ENCODE data around the gene NFIC. TPM values are rescaled to one million over a fixed set of nuclear protein-coding genes. Genes with fewer than 3 reads are reported as not detected.

NFIC gene
- total RNA-seq, 1 experiment from 2014 or later = 4.6 TPM

DNA sequence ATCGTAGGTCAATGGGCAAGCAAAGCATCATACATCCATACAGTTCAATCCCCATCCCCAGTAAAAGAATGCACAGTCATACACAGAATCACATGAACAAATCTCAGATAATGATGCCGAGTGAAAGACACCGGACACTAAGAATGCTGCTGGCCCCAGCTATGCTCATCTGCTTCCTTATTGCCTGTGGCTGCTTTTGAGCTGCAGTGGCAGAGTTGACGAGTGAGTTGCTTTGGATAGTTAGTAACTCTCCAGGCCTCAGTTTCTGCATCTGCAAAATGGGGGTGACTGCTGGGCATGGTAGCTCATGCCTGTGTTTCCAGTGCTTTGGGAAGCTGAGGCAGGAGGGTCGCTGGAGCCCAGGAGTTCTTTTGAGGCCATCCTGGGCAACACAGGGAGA, 12.9 kb upstream of the NFIC start:
- in situ Hi-C loops (cut with HindIII; ENCODE audit: low pct_unique_long_range_greater_than_20kb, low sequenced_read_pairs) = no loop called here
- DNase-seq (ENCODE audit: low read depth) = no peak

DNA sequence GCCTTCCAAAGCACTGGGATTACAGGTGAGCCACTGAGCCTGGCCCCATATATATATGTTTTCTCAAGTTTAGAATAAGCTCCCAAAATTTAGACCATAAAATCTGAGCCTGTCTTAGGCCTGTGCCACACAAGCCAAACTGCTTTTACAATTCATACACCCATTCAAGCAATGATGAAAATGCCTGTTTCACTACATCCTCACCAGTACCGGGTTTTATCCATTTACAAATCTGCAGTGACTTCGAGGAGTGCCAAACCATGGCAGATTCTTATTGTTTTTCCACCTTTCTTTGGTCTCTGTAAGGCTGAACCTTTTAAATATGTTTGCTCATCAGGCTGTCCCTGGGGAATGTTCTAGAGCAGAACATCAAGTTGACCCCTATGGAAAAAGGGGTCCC, 9.6 kb upstream of the NFIC start:
- no peak for DNase-seq (ENCODE audit: low read depth)
- in situ Hi-C loops (cut with HindIII; ENCODE audit: low pct_unique_long_range_greater_than_20kb, low sequenced_read_pairs) = no loop called here

DNA sequence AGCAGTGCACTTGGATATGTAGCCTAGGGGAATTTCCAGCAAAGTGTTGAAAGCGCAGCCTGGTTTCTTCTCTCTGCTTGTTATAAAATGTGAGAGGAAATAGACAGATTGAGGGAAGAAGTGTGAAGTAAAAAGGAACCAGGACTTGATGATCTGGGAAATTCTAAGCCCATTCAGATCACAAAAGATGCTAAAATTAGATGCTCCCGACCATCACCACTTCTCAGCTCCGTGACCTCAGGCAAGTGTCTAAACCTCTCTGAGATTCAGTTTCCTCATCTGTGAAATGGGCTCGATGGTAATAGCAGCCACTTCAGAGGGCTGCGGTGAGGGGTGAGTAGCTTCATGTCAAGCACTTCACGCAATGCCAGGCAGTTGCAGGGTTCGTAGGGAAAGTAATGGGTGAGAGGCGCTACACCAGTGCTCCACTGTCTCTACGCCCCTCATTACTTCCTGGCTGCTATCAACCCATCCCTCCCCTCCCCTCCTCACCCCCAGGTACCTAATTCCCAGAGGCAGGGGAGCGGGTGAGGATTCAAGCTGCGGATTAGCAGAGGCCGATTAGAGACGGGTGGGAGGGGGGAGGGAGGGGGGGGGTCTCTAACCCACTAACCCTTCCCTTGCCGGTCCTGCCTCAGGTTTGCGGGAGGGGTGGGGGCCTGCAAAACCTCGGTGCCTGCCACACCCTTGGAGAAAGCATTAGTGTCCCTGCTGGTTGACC, 9.0 kb upstream of the NFIC start:
- DNase-seq (ENCODE audit: low read depth) = no peak
- in situ Hi-C loops (cut with HindIII; ENCODE audit: low pct_unique_long_range_greater_than_20kb, low sequenced_read_pairs) = no loop called here

DNA sequence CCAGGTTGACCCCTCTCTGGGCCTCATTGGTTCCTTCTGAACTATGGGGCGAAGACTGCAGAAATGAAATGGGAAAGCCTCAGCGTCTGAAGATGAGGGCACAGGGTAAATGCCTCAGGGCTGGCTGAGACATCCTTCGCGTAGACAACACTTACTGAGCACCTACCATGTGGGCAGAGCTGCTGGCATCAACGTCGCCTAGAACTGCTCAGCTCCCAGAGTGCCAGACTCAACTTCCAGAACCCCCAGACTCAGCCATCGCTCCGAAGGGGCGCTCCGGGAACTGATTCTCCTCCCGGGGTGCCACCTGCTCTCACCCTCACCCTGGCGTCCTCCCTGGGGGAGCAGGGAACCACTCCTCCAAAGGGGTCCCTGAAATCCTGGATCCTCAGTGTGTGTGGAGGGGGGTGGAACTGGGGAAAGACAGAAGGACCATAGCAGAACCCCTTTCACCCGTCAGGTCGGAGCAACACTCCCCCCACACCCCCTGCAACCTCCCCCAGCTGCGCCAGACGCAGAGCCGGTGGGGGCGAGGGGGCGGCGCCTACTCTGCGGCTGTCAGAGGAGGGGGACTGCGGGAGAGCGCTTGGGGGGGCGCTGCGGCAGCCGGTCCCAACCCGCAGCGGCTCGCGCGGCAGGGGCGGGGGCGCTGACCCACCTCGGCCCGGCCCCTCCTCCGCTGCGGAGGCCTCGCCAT, 8.2 kb upstream of the NFIC start:
- in situ Hi-C loops (cut with HindIII; ENCODE audit: low pct_unique_long_range_greater_than_20kb, low sequenced_read_pairs) = no loop called here
- no peak for DNase-seq (ENCODE audit: low read depth)

DNA sequence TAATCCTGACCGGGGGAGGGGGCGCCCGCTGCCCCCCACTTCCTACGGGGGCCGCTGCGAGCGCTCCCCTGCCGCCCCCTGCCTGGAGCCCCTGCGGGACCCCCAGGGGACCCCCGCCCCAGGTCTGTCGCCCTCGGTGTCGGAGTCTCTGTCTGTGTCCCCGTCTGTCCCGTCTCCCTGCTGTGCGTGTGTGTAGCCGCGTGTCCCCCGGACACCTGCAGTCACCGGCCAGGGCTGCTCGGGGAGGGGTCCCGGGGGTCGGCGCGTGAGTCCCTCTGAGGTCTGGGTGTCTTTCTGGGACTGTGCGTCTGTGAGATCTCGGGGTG, 7.7 kb upstream of the NFIC start:
- in situ Hi-C loops (cut with HindIII; ENCODE audit: low pct_unique_long_range_greater_than_20kb, low sequenced_read_pairs) = no loop called here
- DNase-seq (ENCODE audit: low read depth) = no peak

DNA sequence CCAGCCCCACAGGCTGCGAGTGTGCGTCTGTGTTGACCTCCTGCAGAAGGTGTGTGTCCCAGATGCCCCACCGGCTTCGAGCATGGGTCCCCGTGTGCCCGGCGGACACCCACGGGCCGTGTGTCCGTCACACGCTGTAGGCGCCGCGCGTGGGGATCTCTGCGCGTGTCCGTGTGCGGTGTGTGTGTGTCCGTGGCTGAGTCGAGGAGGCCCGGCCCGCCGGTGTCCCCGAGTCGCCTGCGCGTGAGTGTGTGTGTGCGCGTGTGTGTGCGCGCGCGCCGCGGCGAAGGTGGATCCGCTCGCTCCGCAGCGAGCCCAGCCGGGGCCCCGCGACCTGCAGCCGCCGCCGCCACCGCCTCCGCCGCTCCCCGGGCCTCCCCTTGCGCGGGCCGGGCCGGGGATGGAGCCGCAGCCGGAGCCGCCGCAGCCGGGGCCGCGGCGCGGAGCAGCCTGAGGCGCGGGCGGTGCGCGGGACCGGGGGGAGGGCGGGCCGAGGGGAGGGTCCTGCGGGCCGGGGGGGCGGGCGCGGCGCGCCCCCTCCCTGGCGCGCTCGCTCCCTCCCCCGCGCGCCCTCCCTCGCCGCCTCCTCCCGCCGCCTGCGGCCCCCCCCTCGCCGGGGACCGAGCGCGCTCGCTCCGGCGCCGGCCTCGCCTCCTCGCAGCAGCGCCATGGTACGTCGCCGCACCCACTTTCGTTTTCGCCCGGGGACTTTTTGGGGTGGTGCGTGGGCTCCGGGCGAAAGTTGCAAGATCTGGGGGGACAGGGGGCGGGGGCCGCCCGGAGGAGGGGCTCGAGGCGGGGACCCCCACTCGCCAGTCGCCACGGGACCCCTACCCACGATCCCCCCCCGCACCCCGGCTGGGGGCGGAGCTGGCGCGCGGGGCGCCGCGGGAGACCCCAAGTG, 7.1 kb upstream of the NFIC start:
- in situ Hi-C loops (cut with HindIII; ENCODE audit: low pct_unique_long_range_greater_than_20kb, low sequenced_read_pairs) = no loop called here
- no peak for DNase-seq (ENCODE audit: low read depth)

DNA sequence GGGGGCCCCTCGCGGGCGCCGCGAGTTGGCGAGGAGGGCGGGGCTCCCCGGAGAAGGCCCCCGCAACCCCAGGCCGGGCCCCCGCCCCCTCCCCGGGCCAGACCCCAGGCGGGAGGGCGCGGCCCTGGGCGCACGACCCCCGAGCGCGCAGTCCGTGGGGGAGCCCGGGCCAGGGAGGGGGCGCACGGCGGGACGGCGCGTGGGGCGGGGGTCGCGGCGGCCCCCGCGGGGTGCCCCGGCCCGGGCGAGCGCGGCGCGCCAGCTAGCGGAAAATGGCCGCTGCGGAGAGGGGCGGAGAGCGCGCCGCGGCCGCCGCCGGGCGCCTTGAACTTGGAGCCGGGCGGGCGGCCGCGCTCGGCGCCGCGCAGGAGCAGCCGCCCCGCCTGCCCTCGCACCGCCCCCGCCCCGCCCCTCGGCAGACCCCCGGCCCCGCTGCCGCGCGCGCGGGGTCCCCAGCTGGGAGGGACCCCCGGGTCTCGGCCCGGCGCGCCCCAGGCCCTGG, 6.4 kb upstream of the NFIC start:
- in situ Hi-C loops (cut with HindIII; ENCODE audit: low pct_unique_long_range_greater_than_20kb, low sequenced_read_pairs) = no loop called here
- no peak for DNase-seq (ENCODE audit: low read depth)

DNA sequence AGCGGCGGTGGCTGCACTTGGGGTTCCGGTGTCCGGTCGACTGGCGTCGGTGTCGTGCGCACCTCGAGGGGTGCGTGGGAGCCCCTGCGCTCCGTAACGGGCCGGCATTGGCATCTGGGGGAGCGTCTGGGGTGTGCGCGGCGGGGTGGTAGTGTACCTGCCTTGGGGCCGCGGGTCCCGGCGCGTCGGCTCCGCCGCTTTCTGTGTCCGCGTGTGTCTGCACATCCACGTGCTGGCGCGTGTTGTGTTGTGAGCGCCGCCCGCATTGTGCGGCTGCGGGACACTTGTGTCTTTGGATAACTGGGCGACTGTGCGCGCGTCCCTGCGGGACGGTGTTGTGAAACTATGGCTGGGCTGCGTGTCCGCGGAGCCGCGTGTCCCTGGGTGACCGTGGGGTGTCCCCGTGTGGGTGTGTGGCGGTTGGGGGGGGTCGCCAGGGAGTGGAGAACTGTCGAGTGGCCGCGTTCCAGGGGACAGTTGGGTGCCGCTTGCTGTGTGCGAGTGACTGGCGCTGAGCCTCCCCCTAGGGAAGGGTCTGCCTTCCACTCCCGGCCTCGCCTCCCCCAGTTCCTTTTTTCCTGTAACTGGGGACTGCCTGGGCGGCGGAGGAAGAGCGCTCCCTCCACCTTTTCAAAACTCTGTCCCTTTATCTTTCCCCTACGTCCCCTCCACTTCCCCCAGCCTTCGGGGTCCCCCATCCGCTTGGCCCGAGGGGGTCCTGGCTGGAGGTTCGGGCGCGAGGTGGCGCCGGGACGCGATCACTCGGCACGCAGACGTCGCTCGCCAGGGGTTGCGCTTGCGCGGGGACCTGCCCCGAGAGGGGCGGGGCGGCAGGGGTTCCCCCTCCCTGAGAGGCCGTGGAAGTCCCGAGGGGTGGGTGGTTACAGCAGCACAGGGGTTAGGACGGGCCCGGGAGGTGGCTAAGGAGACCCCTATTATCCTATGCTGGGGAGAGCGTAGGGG, 5.7 kb upstream of the NFIC start:
- in situ Hi-C loops (cut with HindIII; ENCODE audit: low pct_unique_long_range_greater_than_20kb, low sequenced_read_pairs) = no loop called here
- no peak for DNase-seq (ENCODE audit: low read depth)

DNA sequence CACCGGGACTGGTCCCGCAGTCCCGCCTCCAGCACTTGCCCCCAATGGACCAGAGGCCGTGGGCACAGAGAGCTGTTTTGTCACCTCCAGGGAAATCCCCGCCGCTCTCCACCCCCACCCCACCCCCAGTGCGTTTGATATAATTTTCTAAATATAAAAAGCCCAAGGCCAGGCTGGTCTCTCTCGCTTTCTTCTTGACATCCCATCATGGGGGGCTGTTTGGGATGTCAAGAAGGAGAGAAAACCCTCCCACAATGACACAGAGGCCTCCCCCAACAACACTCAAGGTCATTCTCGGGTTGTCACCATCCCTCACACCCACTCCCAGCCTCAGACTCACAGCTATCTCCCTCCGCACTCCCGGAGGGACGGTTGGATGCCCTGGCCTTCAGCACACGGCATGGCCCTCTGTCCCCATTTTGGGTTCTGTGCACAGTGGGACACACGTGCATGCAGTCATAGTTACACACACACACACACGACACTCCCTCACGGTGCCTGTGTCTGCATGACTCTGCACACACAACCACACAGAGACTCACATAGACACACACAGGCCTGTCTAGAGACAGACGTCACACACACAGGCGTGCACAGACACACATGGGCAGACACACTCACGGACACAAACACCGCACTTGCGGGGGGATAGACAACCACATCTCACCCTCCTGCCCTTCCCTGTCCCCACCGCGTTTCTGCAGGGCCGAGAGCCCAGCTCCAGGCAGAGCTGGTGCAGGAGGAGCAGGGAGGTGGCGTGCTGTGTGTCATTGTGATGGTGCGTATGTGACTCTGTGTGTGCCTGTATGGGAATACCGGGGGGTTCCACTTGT, 4.8 kb upstream of the NFIC start:
- in situ Hi-C loops (cut with HindIII; ENCODE audit: low pct_unique_long_range_greater_than_20kb, low sequenced_read_pairs) = no loop called here
- DNase-seq (ENCODE audit: low read depth) = no peak

DNA sequence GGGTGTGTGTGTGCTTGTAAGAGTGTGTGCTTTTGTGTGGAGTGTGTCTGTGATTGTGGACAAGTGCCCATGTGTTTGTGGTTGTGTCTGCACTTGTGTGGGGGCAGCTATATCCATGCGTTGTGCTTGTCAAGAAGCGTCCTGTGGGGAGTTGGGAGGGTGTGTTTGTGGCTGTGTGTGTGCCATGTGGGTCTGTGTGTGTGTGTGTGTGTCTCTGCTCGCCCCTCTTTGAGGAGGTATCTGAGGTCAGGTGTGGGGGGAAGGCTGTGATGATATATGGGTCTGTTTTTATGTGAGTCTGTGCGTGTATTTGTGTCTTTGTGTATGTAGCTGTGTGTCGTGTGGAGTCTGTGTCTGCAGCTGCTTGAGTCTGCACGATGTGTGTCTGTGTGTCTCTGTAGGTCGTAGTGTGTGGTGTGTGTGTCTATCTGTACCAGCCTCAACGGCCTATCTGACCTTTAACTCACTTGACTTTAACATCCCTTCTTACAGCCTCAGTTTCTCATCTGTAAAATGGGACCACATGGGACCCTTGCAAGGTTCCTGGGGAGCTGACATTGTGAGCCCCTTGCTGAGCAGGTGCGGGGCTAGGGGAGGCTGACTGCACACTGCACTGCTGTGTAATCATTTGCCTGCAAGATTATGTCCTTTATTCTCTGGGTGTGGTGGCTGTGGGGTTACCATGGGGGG, 4.0 kb upstream of the NFIC start:
- DNase-seq (ENCODE audit: low read depth) = no peak
- in situ Hi-C loops (cut with HindIII; ENCODE audit: low pct_unique_long_range_greater_than_20kb, low sequenced_read_pairs) = no loop called here

DNA sequence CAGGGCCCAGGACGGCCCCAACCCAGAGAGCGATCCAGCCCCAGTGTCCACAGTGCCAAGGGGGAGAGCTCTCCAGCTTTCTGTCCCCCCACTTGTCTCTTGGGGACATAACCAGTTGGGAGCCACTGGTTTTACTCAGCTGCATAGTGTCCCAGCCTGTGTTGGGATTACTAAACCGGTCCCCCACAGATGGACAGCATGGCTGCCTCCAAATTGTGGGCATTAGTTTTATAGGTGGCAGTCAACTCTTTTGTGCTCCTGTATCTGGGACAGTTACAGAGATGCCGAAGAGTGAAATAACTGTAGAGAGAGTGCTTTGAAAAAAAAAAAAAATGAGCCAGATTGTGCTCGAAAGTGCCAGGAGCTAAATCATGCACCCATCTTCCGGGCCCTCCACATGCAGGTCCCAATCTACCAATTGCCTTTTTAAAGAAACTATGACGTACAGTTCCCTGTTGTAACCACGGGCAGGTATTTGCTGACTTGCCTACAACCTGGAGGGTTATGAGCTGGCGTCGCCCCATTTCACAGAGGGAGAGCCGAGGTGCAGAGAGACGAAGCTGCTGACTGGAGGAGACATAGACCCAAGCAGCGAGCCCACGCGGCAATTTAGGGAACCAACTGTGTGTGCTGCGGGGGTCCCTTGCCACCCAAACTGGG, 2.4 kb upstream of the NFIC start:
- DNase-seq (ENCODE audit: low read depth) = no peak
- in situ Hi-C loops (cut with HindIII; ENCODE audit: low pct_unique_long_range_greater_than_20kb, low sequenced_read_pairs) = no loop called here

DNA sequence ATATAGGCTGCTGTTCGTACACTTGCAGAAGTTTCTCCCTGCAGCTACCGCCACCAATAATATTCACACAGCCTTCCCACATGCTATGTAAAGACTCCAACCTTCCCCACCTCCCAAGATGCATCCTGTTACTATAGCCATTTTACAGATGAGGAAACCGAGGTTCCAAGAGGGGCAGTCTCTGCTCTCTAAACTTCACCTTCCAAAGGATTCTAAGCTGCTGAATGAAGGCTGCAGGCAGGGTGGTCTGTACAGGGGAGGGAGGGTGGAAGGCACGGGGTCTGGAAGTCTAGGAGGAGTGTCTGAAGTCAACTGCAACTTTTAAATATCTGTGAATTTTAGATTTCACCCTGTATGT, 1.9 kb upstream of the NFIC start:
- in situ Hi-C loops (cut with HindIII; ENCODE audit: low pct_unique_long_range_greater_than_20kb, low sequenced_read_pairs) = no loop called here
- DNase-seq (ENCODE audit: low read depth) = no peak

DNA sequence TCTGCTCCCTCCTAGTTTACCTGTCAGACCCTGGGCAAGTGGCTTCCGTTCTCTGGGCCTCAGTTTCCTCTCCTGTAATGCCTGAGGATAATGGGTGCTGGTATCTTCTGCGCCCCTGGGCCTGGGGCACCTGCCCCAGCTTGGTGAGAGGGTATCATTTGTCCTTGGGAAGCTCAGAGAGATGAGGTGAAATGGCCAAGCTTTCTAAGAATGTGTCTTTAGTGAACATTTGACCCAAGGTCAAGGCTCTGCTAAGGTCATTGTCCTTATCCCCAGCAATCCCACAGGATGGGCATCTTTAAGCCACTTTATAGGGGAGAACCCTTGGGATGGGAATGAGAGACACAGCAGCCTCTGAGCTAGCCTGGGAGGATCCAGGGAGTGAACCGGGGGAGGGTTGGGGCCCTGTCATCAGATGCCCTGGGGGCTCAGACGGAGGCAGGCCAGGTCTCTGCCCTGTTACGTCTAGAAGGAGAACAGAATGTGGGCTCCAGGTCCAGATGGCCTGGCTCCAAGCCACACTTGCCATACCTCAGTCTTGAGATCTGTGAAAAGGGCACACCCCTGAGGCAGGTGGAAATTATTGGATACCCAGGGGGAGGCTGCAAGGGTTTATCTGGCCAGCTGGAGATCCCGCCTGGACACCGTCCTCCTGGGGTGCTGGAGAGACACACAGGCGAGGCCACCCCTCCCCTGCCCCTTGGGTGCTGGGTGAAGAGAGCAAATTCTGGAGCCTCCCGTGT, 1.1 kb upstream of the NFIC start:
- in situ Hi-C loops (cut with HindIII; ENCODE audit: low pct_unique_long_range_greater_than_20kb, low sequenced_read_pairs) = no loop called here
- DNase-seq (ENCODE audit: low read depth) = no peak

DNA sequence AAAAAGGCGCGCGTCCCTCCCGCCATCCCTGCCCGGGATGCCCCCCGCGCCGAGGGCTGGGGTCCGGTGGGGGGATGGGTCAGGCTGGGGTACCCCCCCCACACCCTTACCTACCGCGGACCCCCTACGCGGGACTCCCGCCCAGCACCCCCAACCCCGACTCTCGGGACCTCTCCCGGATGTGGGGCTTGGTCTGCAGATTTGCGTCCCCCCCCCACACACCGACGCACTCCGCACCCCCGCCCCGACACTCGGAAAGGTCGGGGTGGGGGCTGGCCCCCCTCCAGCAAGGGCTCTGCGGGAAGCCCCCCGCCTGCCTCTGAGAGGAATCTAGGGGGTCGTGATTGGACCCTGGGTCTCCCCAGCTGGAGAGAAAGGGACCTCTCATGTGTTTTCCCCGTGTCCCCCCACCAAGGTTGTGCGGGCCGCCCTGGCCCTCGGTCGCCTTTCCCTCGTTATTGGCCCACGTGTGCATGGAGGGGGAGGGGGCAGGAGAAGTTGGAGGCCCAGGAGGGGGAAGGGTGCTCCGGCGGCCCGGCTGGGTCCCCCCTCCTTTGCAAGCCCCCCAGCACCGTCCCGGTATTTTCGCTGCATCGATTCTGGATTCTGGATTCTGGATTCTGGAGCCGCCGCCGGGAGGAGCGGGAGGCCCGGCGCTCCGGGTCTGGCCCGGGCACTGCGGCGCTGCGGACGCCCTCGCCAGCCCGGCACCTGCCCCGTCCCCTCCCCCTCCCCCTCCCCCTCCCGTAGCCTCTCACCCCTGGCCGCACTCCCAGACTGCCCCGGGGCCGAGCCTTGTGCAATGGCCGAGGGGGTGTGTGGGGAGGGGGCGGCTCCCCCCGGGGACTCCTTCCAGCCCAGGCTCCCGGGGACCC, 607 bp downstream of the NFIC start:
- no peak for DNase-seq (ENCODE audit: low read depth)

More for the DNA sequence above, 607 bp downstream of the NFIC start:
- in situ Hi-C loops (cut with HindIII; ENCODE audit: low pct_unique_long_range_greater_than_20kb, low sequenced_read_pairs) = no loop called here
